WERI-Rb-1 (cell line): ENCODE measurements around the gene FOXD4L3.
"Not testable (repeated sequence)": the region's sequence is repeated elsewhere in the genome, so short reads cannot be mapped to it uniquely, and the experiment has no call there.

Experiments
- DNase-seq: peaks from one replicate; pipeline ENCODE4 v3.0.0-alpha.2; 2020
- H3K27ac ChIP-seq: fragments of 250-450 bp; sonication (Bioruptor Pico); 2 replicates; pipeline ENCODE4 v1.5.1; 2020; ENCODE audit warnings: mild to moderate bottlenecking, moderate library complexity
- H3K27me3 ChIP-seq: fragments of 250-450 bp; sonication (Bioruptor Pico); 2 replicates; pipeline ENCODE4 v1.5.1; 2021; ENCODE audit warnings: mild to moderate bottlenecking, low read depth, moderate library complexity; ENCODE audit not compliant: insufficient read depth, severe bottlenecking
- H3K36me3 ChIP-seq: fragments of 250-450 bp; sonication (Bioruptor Pico); 2 replicates; pipeline ENCODE4 v1.5.1; 2020; ENCODE audit warnings: mild to moderate bottlenecking, moderate library complexity
- H3K4me3 ChIP-seq: 2 replicates; pipeline ENCODE4 v1.5.1; 2011; ENCODE audit warnings: low read depth, mild to moderate bottlenecking, control low read depth, low read length
- H3K9me3 ChIP-seq: fragments of 250-450 bp; sonication (Bioruptor Pico); 2 replicates; pipeline ENCODE4 v1.5.1; 2021; ENCODE audit warnings: mild to moderate bottlenecking, moderate library complexity; ENCODE audit not compliant: severe bottlenecking

The FOXD4L3 gene

DNA sequence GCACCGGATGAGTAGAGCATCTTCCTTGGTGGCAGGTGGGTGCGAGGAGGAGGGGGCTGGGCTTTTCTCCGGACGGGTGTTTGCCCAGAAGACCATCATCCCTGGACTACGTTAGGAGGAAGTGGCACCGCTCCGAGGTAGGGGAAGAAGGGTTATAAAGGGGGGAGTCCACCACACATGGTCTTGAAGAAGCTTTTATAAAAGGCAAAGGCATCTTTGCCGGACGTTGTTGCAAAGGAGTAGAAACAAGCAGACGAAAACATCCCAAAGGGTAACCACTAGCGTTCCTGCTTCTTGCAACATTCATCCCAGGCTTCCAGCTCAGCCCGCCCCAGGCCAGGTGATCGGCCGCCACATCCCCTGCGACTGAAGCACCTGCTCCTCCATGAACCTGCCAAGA lies at the start of gene FOXD4L3:
Gene FOXD4L3 (plus strand): TSS at position 301 of the 400 bp plus-strand sequence. CDS start 85 bp downstream, at position 386.
- H3K9me3 ChIP-seq, H3K36me3 ChIP-seq, H3K27me3 ChIP-seq, H3K4me3 ChIP-seq, DNase-seq, H3K27ac ChIP-seq: not testable (repeated sequence)

- not testable (repeated sequence) for H3K27me3 ChIP-seq, H3K9me3 ChIP-seq, DNase-seq, H3K4me3 ChIP-seq, H3K27ac ChIP-seq, H3K36me3 ChIP-seq
Measured at GRCh38 chr9:68281041-68281440, 21.6 kb upstream of the FOXD4L3 start.

DNA sequence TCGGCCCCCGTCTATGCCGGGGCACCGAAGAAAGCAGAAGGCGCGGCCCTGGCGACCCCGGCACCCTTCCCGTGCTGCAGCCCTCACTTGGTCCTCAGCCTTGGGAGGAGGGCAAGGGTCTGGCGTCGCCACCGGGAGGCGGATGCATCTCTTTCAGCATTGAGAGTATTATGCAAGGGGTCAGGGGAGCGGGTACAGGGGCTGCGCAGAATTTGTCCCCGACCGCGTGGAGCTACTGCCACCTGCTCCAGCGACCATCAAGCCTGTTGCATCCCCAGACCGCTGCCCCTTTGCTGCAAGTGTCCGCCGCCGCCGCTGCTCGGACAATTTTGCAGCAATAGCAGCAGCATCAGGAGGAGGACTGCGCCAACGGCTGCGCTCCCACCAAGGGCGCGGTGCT lies 1.1 kb downstream of the FOXD4L3 start:
- H3K36me3 ChIP-seq, H3K4me3 ChIP-seq, H3K9me3 ChIP-seq, DNase-seq, H3K27me3 ChIP-seq, H3K27ac ChIP-seq: not testable (repeated sequence)

- not testable (repeated sequence) for H3K9me3 ChIP-seq, H3K27me3 ChIP-seq, DNase-seq, H3K27ac ChIP-seq, H3K36me3 ChIP-seq, H3K4me3 ChIP-seq
Measured at GRCh38 chr9:68304212-68304611, 1.5 kb downstream of the FOXD4L3 start.

GRCh38 chr9:68304777-68305176 lies 2.1 kb downstream of the FOXD4L3 start:
- not testable (repeated sequence) for H3K27ac ChIP-seq, DNase-seq, H3K9me3 ChIP-seq, H3K36me3 ChIP-seq, H3K27me3 ChIP-seq, H3K4me3 ChIP-seq

DNA sequence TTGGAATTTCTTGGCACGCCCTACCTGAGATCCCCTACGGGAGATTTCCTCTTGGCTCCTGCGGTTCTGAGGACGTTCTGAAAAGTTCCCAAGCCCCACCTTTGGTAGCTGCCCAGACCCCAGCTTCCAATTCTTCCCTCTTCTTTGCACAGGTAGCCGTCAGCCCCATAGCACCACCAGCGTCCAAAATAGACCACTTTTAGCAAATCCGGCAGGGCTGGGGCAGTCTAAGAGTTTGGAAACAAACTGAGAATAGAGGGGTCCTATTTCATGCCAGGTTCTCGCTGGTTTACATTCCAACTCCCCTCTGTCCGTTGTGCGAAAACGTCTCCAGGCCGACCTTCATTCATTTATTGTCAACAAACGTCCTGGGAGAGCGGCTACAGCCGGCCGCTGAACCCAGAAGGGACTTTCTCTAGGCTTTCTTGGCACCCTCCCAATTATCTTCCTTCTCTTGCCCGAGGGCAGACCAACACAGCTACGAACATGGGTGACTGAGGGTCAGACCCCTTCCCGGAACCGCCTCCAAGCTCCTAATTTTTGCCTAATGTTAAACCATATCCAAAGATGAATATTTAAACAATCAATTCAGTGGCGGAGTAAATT lies 3.1 kb downstream of the FOXD4L3 start:
- DNase-seq, H3K27me3 ChIP-seq, H3K9me3 ChIP-seq, H3K36me3 ChIP-seq, H3K4me3 ChIP-seq, H3K27ac ChIP-seq: not testable (repeated sequence)

DNA sequence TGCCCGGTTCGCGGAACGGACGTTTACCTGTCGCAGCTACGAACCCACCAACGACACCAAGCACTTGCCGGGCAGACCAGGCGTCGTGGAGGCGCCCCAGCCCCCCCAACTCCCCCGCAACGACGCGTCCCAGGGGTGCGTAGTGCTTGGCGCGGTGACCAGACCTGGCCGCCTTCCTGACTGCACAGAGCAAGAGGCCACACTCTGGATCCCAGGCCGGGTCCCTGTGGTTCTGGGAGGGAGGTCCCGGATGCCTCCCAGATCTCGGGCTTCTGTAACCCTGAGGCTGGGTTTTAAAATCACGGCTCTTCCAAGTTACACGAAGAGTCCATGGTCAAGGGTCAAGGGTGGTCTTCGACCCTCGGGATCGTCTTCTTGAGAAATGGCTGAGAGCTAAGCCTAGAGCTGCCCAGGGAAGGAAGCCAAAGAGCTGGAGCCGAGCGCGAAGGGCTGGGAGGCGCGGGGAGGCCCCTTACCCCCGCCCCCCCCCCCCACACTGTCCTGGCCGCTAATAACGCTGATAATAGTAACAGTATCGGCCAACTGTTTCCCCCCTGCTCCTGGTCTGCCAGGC lies 3.8 kb downstream of the FOXD4L3 start:
- not testable (repeated sequence) for H3K27ac ChIP-seq, H3K9me3 ChIP-seq, H3K36me3 ChIP-seq, H3K27me3 ChIP-seq, DNase-seq
- 0 out of 2 replicates have a peak overlapping the region, but pooled peaks have one; percentile 22 for H3K4me3 ChIP-seq

GRCh38 chr9:68307127-68307526 lies 4.5 kb downstream of the FOXD4L3 start:
- not testable (repeated sequence) for H3K36me3 ChIP-seq, H3K9me3 ChIP-seq, H3K4me3 ChIP-seq, H3K27ac ChIP-seq, DNase-seq, H3K27me3 ChIP-seq

- not testable (repeated sequence) for H3K9me3 ChIP-seq, H3K36me3 ChIP-seq, H3K27me3 ChIP-seq, H3K27ac ChIP-seq, H3K4me3 ChIP-seq, DNase-seq
Measured at GRCh38 chr9:68307654-68308053, 5.0 kb downstream of the FOXD4L3 start.

- not testable (repeated sequence) for H3K27ac ChIP-seq, H3K4me3 ChIP-seq, H3K27me3 ChIP-seq, H3K9me3 ChIP-seq, DNase-seq, H3K36me3 ChIP-seq
Measured at GRCh38 chr9:68311208-68311607, 8.5 kb downstream of the FOXD4L3 start.

GRCh38 chr9:68318209-68318608 lies 15.5 kb downstream of the FOXD4L3 start:
- not testable (repeated sequence) for H3K9me3 ChIP-seq, H3K27me3 ChIP-seq, H3K27ac ChIP-seq, H3K36me3 ChIP-seq, DNase-seq, H3K4me3 ChIP-seq

GRCh38 chr9:68323749-68324148 lies 21.1 kb downstream of the FOXD4L3 start:
- H3K27me3 ChIP-seq, H3K36me3 ChIP-seq, H3K27ac ChIP-seq, DNase-seq, H3K4me3 ChIP-seq, H3K9me3 ChIP-seq: not testable (repeated sequence)

GRCh38 chr9:68324518-68324917 lies 21.9 kb downstream of the FOXD4L3 start:
- not testable (repeated sequence) for DNase-seq

GRCh38 chr9:68329106-68329505 lies 26.4 kb downstream of the FOXD4L3 start:
- not testable (repeated sequence) for H3K36me3 ChIP-seq, H3K4me3 ChIP-seq, H3K9me3 ChIP-seq, H3K27me3 ChIP-seq, DNase-seq, H3K27ac ChIP-seq

More at GRCh38 chr9:68324518-68324917, 21.9 kb downstream of the FOXD4L3 start:
- H3K4me3 ChIP-seq, H3K27me3 ChIP-seq, H3K9me3 ChIP-seq, H3K27ac ChIP-seq, H3K36me3 ChIP-seq: not testable (repeated sequence)

DNA sequence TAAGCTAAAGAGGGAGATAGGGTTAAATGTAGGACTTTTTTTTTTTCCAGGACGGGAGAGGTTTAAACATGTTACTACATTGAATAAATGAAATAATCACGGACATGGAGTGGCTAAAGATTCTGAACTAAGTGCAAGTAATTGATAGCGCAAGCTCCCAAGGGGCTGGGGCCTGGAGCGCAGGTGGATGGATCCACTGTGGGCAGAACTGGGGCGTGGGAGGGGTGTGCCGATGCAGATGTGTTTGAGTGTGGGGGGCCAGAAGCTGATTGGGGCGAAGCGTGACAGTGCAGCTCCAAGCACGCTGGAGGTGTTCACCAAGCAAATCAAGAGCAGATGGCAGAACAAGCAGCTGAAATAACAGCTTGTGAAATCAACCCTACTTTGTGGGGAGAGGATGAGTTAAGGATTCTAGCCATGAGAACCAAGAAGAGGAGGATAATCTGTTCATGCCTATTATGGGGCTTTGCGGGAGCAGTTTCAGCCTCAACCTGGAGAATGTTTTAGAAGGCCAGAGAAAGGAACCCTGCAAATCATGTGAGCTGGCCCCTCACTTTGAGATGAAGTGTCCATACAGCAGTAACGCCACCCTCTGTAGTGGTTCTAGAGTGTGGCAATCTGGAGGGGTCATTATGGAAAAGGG lies 28.0 kb downstream of the FOXD4L3 start:
- not testable (repeated sequence) for H3K27ac ChIP-seq, H3K9me3 ChIP-seq

More for the DNA sequence above, 28.0 kb downstream of the FOXD4L3 start:
- DNase-seq, result peak; percentile 53
- not testable (repeated sequence) for H3K36me3 ChIP-seq, H3K4me3 ChIP-seq, H3K27me3 ChIP-seq
